ENCODE measurements around the gene DSCAM. TPM values are rescaled to one million over a fixed set of nuclear protein-coding genes. Genes with fewer than 3 reads are reported as not detected.

The DSCAM gene
- total RNA-seq, 4 donors from 2014 or later: 0.03 TPM; not detected in 3

DNA sequence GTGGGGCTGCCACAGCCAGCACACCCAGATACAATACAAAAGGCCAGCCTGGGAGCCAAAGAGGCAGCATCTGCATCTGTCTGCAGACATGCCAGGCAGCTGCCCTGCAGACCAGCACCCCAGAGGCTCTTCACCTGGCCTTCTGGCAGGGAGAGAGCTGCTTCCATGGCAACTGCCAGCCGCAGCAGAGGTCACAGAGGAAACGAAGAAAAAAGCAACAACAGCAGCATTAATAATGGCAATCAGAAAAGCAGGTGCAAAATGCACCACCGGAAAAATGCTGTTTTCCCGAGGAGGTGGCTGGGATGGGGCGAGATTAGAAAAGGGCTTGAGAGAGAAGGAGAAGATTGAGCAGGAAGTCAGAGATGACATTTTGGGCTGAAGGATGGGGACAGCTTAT, 670.2 kb downstream of the DSCAM start:
- DNase-seq (no peak), ATAC-seq (no peak)
- no peak overlapping the region for H3K4me3 ChIP-seq
- intact Hi-C loops (cut with DNase I; ENCODE audit: low total_unique reads) (no loop called here), in situ Hi-C loops (cut with MboI; ENCODE audit: low sequenced_read_pairs in 4 of 4) (no loop called here)
- no peak for TF ChIP-seq POLR2A (IDR thresholded peaks at IDR 0.05)
- TF ChIP-seq, protein P1, sequence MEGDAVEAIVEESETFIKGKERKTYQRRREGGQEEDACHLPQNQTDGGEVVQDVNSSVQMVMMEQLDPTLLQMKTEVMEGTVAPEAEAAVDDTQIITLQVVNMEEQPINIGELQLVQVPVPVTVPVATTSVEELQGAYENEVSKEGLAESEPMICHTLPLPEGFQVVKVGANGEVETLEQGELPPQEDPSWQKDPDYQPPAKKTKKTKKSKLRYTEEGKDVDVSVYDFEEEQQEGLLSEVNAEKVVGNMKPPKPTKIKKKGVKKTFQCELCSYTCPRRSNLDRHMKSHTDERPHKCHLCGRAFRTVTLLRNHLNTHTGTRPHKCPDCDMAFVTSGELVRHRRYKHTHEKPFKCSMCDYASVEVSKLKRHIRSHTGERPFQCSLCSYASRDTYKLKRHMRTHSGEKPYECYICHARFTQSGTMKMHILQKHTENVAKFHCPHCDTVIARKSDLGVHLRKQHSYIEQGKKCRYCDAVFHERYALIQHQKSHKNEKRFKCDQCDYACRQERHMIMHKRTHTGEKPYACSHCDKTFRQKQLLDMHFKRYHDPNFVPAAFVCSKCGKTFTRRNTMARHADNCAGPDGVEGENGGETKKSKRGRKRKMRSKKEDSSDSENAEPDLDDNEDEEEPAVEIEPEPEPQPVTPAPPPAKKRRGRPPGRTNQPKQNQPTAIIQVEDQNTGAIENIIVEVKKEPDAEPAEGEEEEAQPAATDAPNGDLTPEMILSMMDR (IDR thresholded peaks at IDR 0.05 in 4 of 5, conservative IDR thresholded peaks at IDR 0.05 in 1 of 5): no peak
- H3K27ac ChIP-seq: no peak overlapping the region
- no peaks in the 10 kb centered on the region for H3K9me3 ChIP-seq
- no peaks in the 10 kb centered on the region for H3K36me3 ChIP-seq
- no peaks in the 10 kb centered on the region for H3K27me3 ChIP-seq
- H3K4me1 ChIP-seq: no peaks in the 10 kb centered on the region

DNA sequence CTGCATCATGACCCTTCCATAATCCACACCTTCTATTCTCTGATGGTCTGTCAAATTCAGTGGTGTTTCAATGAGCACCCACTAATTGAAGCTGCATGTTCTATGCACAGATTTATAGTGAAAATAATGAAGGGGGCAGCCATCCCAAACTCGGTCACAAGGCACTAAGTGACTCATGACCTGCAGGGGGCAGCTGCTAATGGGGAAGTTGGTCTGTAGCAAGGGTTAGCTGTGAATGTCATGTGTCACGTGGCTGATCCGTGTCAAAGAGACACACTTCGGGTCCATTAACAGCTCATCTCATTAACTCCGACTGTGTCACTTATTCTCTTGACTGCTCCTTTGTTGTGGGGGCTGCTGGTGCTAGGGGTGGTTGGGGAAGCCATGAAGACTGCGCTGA, 673.1 kb downstream of the DSCAM start:
- no peak for ATAC-seq
- TF ChIP-seq, protein P1 (IDR thresholded peaks at IDR 0.05 in 4 of 5, conservative IDR thresholded peaks at IDR 0.05 in 1 of 5): no peak
- no peak for TF ChIP-seq POLR2A (IDR thresholded peaks at IDR 0.05)
- intact Hi-C loops (cut with DNase I; ENCODE audit: low total_unique reads) (no loop called here), in situ Hi-C loops (cut with MboI; ENCODE audit: low sequenced_read_pairs in 4 of 4) (loop anchor here in 1 of 4 donors (25.0 kb wide), 1 partner anchor 888 kb away; no protein-coding TSS in a partner anchor)
- H3K27me3 ChIP-seq: no peaks in the 10 kb centered on the region
- no peak for DNase-seq
- H3K9me3 ChIP-seq: no peaks in the 10 kb centered on the region
- no peaks in the 10 kb centered on the region for H3K4me1 ChIP-seq
- no peak overlapping the region for H3K4me3 ChIP-seq
- no peaks in the 10 kb centered on the region for H3K36me3 ChIP-seq
- H3K27ac ChIP-seq: no peak overlapping the region

DNA sequence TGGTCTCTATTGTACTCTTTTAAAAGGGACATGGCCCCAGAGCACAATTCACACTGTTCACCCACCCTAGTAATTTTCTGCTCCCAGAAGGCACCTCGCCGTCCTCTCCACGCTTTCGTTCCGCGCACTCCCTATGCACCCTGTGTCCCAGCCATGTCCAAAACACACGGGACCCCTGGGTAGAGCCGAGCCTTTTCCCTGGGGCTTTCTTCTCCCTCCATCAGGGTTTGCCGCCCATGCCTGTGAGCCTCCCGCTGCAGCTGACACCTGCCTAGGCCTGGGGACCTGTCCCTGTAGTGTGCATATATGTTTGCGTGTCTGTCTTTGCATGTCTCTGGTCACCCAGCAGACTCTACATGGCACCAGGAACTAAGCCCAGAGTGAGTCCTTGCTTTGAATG, 677.0 kb downstream of the DSCAM start:
- no peaks in the 10 kb centered on the region for H3K9me3 ChIP-seq
- ATAC-seq (no peak), DNase-seq (no peak)
- H3K27ac ChIP-seq: no peak overlapping the region
- no peaks in the 10 kb centered on the region for H3K4me1 ChIP-seq
- no peak for TF ChIP-seq POLR2A (IDR thresholded peaks at IDR 0.05)
- TF ChIP-seq, protein P1 (IDR thresholded peaks at IDR 0.05 in 4 of 5, conservative IDR thresholded peaks at IDR 0.05 in 1 of 5): no peak
- no peaks in the 10 kb centered on the region for H3K36me3 ChIP-seq
- no peaks in the 10 kb centered on the region for H3K27me3 ChIP-seq
- in situ Hi-C loops (cut with MboI; ENCODE audit: low sequenced_read_pairs in 4 of 4): loop anchor here in 1 of 4 donors (25.0 kb wide), 1 partner anchor 892 kb away; no protein-coding TSS in a partner anchor
- intact Hi-C loops (cut with DNase I; ENCODE audit: low total_unique reads): no loop called here
- H3K4me3 ChIP-seq: no peak overlapping the region

DNA sequence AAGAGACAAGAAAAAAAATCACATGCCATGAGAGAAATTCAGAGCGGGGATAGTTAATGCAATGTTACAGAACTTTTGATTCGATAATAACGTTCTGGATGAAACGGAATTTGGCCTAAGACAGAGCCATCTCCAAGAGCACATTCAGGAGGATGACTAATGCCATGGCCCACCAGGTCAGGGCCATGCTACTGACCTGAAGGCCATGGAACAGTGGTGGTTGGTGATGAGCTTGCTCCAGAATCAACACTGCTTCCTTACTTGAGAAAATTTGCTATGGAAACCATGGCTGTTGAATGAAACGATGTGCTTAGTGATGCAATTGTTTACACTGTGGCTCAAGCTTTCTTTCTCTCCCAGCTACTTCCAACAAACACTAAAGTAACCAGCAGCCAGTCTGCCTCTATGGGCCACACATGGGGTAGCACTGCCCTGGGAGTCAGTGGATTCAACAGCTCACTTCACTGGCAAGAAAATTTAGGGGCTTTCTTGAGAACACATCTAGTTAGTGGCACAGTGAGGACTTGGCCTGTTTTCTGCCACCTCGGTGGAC, 680.6 kb downstream of the DSCAM start:
- no peak overlapping the region for H3K27ac ChIP-seq
- in situ Hi-C loops (cut with MboI; ENCODE audit: low sequenced_read_pairs in 4 of 4): loop anchor here in 1 of 4 donors (25.0 kb wide), 1 partner anchor 896 kb away; no protein-coding TSS in a partner anchor
- no peaks in the 10 kb centered on the region for H3K27me3 ChIP-seq
- no peak for DNase-seq
- H3K4me3 ChIP-seq: no peak overlapping the region
- no peak for ATAC-seq
- intact Hi-C loops (cut with DNase I; ENCODE audit: low total_unique reads): no loop called here
- H3K4me1 ChIP-seq: no peaks in the 10 kb centered on the region
- no peaks in the 10 kb centered on the region for H3K36me3 ChIP-seq
- TF ChIP-seq, protein P1 (IDR thresholded peaks at IDR 0.05 in 4 of 5, conservative IDR thresholded peaks at IDR 0.05 in 1 of 5): no peak
- TF ChIP-seq POLR2A (IDR thresholded peaks at IDR 0.05): no peak
- H3K9me3 ChIP-seq: no peaks in the 10 kb centered on the region

DNA sequence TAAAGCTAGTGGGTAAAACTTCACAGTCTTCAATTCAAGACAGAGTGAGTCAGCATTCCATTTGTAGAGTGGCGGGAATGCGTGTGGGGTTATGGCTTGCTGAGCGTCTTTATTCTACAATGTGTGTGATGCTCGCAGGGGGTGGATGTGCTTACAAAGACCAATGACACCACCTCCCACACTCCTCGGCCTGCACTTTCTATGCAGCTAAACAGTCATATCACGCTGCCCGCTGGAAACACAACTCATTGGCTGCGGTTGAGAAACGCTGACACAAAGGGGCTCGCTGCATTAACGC, 681.2 kb downstream of the DSCAM start:
- Histone ChIP-seq H3K4me3 (no peak overlapping the region), H3K4me1 (no peaks in the 10 kb centered on the region), H3K27me3 (no peaks in the 10 kb centered on the region), H3K27ac (no peak overlapping the region), H3K36me3 (no peaks in the 10 kb centered on the region), H3K9me3 (no peaks in the 10 kb centered on the region)
- in situ Hi-C loops (cut with MboI; ENCODE audit: low sequenced_read_pairs in 4 of 4) (loop anchor here in 1 of 4 donors (25.0 kb wide), 1 partner anchor 897 kb away; no protein-coding TSS in a partner anchor), intact Hi-C loops (cut with DNase I; ENCODE audit: low total_unique reads) (no loop called here)
- TF ChIP-seq POLR2A (IDR thresholded peaks at IDR 0.05): no peak
- TF ChIP-seq, protein P1 (IDR thresholded peaks at IDR 0.05 in 4 of 5, conservative IDR thresholded peaks at IDR 0.05 in 1 of 5): no peak
- DNase-seq: no peak
- no peak for ATAC-seq
